Measurements from ENCODE around the gene MXD4.
A peak's percentile ranks its signal among the peaks of the same experiment; 100 is the strongest.

Gene MXD4

GRCh38 chr4:2261853-2262144 lies at the start of gene MXD4:
Gene MXD4 (minus strand): TSS chr4:2262109. CDS start chr4:2261980, 129 bp downstream.
- no peak for DNase-seq

DNA sequence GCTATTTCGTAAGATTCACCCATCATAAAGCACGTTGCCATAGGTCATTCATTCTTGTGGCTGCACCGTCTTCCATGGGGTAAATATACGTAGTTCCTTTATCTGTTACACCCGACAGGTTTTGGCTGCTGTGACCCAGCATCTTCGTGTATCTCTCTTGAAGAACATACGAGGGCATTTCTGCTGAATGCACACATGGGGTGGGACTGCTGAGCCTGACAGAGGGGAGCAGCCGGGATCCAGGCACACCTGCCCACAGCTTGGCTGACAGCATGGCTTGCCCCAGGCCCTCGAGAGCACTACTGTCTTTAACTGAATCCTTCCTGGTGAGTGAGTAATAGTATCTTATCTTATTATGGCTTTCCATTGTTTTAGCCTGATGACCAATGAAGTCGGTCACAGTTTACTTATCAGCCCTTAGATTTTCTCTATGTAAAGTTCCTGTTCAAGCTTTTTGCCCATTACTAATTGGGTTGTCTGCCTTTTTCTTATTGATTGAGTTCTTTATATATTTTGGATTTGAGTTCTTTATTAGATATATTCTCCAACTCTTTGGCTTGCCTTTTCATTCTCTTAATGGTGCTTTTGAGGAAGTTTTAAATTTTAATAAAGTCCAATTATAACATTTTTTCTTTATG lies 45.0 kb upstream of the MXD4 start:
- no peak for DNase-seq

DNA sequence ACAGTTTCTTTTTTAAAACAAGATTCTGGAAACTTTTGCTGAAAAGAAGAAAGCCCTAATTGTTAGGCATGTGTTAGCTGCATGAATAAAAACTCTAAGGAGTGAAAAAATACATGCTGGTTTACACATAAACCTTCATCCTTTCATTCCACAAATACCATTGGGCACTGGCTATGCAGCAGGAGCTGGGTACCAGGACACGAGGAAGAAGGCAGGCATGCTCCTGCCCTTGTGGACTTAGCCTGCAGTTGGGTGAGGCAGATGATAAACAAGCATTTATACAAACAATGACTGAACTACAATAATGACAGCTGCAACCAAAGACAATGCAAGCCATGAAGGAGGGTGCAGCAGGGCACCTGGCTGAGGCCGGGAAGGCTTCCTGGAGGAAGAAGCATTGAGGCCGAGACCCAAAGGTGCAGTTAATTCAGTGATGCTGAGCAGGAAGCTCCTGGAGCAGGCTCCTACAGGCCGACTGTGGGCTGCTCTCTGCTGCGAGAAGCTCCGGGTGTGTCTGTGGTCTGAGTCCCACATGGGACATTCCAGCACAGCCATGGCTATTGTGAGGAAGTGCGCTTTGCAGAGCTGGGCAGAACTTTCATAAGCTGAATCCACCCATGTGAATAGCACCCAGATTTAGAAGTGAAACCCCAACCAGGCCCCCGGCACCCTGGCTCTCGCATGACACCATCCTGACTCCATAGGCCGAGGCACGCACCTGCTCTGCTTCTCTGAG lies 44.0 kb upstream of the MXD4 start:
- DNase-seq: no peak

DNA sequence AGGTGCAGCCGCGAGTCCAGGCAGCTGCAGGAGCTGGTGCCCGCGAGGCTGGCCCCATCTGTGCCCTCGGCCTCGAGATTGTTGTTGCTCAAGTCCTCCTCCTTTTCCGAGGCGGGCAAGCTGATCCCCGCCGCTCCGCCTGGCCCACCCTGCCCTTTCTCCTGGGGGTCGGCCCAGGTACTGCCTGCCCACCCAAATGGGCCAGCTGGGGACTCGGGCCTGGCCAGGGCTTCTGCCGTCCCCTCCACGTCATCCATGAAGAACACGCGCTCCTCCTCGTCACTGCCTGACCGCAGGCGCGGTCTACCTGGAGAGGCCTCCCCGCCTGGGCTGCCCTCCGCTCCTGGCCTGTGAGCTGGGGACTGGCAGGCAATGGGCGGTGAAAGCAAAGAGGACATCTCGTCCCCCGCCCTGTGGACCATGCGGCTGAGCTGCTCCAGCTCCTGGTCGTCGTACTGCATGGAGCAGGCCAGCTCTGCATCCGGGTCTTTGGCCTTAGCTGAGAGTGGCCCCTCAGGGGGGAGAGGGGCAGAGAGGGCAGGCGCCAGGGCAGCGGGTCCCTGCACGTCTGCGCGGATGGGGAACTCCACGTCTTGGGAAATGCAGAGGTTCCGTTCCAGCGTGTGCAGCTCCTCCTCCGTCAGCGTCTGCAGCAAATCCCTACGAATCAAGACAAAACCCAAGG lies 43.1 kb upstream of the MXD4 start:
- no peak for DNase-seq

GRCh38 chr4:2304321-2304876 lies 42.5 kb upstream of the MXD4 start:
- no peak for DNase-seq

DNA sequence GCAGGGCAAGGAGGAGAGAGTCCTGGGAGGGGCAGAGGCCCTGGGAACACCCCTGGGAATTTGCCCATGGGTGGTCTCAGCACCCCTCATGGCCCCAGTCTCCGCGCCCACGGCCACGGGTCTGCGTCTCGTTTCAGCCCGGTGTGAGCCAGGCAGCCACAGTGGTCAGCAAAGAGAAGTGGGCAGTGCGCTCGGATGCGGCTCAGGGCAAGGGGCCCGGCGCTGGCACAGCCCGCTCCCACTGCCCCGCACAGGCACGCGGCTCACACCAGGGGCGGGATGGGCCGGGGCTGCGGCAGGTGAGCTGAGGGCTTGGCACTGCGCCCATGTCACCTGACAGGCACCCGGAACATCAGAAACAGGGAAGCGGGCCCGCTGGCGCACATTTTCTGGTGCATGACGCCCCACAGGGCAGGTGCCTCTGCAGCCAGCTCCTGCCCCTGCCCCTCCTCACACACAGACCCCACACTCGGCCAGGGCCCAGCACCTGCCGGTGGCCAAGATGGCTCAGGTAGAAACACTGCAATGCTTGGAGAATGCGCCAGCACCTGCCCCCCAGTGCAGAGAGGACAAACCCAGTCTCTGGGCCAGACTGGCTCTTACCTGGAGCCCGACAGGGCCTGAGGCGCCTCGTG lies 41.9 kb upstream of the MXD4 start:
- no peak for DNase-seq

DNA sequence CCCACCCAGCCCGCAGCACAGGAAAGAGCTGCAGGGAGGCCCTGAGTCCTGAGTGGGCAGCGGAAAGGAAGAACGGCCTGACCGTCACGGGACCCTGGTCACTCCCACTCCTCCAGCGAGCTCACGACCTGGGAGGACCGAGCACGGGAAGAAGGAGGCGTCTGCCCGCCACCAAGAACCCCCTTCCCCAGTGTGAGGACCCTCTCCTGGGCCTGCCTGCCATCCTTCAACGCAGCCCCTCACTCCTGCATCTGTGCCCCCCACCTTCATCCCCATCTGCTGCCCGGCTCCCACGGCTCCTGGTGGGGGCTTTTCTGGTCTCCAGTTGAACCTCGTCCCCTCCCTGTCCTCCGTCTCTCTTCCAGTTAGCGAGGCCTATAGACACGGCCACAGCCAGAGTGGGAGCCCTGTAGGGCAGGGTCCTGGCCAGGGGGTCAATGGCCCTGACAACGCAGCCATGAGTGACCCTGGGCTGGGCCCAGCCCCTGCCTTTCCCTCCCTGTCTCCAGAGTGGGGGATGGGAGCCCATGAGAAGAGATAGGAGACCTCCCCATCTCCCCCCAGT lies 41.3 kb upstream of the MXD4 start:
- no peak for DNase-seq

- DNase-seq: no peak
Observed at GRCh38 chr4:2302387-2303119, 40.6 kb upstream of the MXD4 start.

DNA sequence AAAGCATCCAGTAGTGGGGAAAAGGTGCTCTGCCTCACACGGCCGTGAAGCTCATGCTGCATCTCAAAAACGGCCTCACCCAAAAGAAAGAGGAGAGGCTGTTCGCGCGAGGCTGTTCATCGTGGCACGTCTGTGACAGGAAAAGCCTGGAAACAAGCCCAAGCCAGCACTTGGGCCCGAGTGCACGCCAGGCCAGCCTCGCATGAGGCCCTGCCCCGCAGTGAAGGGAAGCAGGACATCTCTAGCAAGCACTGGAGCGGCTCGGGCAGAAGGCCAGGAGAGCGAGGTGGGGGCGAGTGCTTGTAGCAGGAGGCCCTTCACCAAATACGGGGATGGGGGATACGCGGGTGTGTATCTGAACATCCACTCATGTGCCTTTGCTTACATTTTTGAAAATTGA lies 39.9 kb upstream of the MXD4 start:
- DNase-seq: no peak

GRCh38 chr4:2301225-2301642 lies 39.3 kb upstream of the MXD4 start:
- no peak for DNase-seq

DNA sequence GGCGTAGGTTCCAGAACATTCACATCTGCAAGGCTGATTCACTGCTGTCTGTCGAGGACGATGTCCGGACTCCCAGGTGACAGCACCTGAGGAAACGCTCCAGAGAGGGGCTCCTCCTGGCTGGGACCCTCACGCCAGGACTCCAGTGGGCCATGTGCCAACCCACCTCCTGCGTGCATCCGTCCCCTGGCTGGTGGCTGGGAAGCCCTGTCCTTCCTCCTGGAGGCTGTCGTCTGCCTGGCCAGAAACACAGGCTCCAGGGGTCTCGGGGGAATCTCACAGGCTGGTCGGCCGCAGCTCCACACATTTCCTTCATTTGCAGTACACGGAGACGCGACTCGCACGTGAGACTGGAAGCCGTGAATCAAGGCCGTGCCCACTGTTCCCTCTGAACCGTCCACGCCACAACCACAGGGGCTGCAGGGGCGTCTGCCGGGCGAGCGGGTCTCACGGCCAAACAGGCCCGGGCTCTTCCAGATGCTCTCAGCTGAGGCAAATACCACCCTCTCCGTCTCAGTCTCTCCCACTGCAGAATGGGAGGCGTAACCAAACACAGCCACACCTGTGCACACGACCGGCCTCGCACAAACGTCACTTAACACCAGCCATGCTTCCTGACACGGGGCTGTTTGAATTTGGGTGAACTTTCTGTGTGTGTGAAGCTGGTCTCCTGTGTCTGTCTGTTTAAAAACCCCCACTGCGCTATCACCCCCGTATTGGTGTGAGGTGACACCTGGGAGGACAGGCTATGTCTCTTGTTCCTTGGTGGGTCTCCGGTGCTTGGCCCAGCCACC lies 38.7 kb upstream of the MXD4 start:
- DNase-seq: no peak

- DNase-seq: no peak
Observed at GRCh38 chr4:2299794-2300193, 37.9 kb upstream of the MXD4 start.

GRCh38 chr4:2298532-2298991 lies 36.7 kb upstream of the MXD4 start:
- no peak for DNase-seq

DNA sequence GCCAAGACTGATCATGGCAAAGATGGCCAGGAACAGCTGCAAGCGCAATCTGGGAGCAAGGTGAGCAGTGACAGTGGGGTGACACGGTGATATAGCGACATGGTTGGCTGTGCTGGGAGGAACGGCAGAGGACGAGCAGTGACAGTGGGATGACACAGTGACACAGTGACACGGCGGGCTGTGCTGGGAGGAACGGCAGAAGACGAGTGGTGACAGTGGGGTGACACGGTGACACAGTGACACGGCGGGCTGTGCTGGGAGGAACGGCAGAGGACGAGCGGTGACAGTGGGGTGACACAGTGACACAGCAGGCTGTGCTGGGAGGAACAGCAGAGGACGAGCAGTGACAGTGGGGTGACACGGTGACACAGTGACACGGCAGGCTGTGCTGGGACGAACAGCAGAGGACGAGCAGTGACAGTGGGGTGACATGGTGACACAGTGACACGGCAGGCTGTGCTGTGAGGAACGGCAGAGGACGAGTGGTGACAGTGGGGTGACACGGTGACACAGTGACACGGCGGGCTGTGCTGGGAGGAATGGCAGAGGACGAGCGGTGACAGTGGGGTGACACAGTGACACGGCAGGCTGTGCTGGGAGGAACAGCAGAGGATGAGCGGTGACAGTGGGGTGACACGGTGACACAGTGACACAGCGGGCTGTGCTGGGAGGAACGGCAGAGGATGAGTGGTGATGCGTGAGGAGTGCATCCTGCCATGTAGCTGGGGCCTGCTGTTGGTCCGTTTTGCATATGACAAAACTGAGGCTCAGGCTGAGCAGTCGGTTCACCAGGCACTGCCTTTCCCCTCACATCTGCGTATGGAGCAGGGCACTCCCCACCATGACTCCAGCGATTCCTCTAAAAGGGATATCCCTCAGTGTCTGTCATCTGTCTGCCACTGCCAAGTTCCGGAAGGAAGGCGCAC lies 36.0 kb upstream of the MXD4 start:
- no peak for DNase-seq

- DNase-seq: peak; percentile 53 to 57
Observed at GRCh38 chr4:2296631-2297601, 35.0 kb upstream of the MXD4 start.

- no peak for DNase-seq
Observed at GRCh38 chr4:2295900-2296442, 34.1 kb upstream of the MXD4 start.

GRCh38 chr4:2295500-2295899 lies 33.6 kb upstream of the MXD4 start:
- DNase-seq: no peak

DNA sequence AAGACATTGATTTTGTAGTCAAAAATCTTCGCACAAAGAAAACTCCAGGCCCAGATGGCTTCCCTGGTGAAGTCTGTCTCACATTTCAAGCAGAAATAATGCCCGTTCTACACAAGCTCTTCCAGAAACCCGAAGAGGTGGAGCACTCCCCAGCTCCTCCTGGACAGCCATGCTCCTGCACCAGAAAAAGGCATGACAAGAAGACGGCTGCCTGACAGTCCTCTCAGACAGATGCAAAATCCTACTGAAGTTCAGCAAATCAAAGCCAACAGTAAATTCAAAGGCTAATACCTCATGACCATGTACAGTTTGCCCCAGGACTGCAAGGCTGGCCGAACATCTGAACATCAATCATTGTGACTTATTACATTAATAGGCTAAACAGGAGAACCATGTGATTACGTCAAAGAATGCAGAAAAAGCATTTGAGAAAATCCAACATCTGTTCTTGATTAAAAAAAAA lies 30.8 kb upstream of the MXD4 start:
- no peak for DNase-seq
